T-helper 22 cell (primary cell): ENCODE measurements around the gene GRM8.

ENCODE experiments used
- DNase-seq: peaks from one replicate; pipeline ENCODE4 v3.0.0-alpha.2; 2020; ENCODE audit warnings: low read depth

Gene GRM8

GRCh38 chr7:126511046-126511445 lies 741.7 kb downstream of the GRM8 start:
- DNase-seq = no peak

- DNase-seq = no peak
Observed at GRCh38 chr7:126501617-126502016, 751.1 kb downstream of the GRM8 start.

- DNase-seq = no peak
Observed at GRCh38 chr7:126499481-126499880, 753.3 kb downstream of the GRM8 start.

- no peak for DNase-seq
Observed at GRCh38 chr7:126495733-126496132, 757.0 kb downstream of the GRM8 start.

- no peak for DNase-seq
Observed at GRCh38 chr7:126495001-126495400, 757.7 kb downstream of the GRM8 start.

- no peak for DNase-seq
Observed at GRCh38 chr7:126493801-126494200, 758.9 kb downstream of the GRM8 start.

- DNase-seq = no peak
Observed at GRCh38 chr7:126489874-126490273, 762.9 kb downstream of the GRM8 start.

- no peak for DNase-seq
Observed at GRCh38 chr7:126487728-126488442, 764.9 kb downstream of the GRM8 start.

GRCh38 chr7:126486806-126487205 lies 765.9 kb downstream of the GRM8 start:
- DNase-seq = no peak

- DNase-seq = no peak
Observed at GRCh38 chr7:126485791-126486190, 767.0 kb downstream of the GRM8 start.

- DNase-seq = no peak
Observed at GRCh38 chr7:126483972-126484371, 768.8 kb downstream of the GRM8 start.

GRCh38 chr7:126472825-126473224 lies 779.9 kb downstream of the GRM8 start:
- no peak for DNase-seq

- no peak for DNase-seq
Observed at GRCh38 chr7:126462405-126462804, 790.3 kb downstream of the GRM8 start.

- DNase-seq = no peak
Observed at GRCh38 chr7:126460664-126461063, 792.1 kb downstream of the GRM8 start.

GRCh38 chr7:126453104-126453503 lies 799.6 kb downstream of the GRM8 start:
- no peak for DNase-seq

- DNase-seq = no peak
Observed at GRCh38 chr7:126450269-126450671, 802.5 kb downstream of the GRM8 start.

- DNase-seq = no peak
Observed at GRCh38 chr7:126449611-126450268, 803.0 kb downstream of the GRM8 start.

- no peak for DNase-seq
Observed at GRCh38 chr7:126447984-126448383, 804.8 kb downstream of the GRM8 start.

GRCh38 chr7:126445991-126446390 lies 806.8 kb downstream of the GRM8 start:
- no peak for DNase-seq

- DNase-seq = no peak
Observed at GRCh38 chr7:126443951-126444350, 808.8 kb downstream of the GRM8 start.

- DNase-seq = no peak
Observed at GRCh38 chr7:126442908-126443307, 809.8 kb downstream of the GRM8 start.

- DNase-seq = no peak
Observed at GRCh38 chr7:126441745-126442144, 811.0 kb downstream of the GRM8 start.

GRCh38 chr7:126440542-126440941 lies 812.2 kb downstream of the GRM8 start:
- no peak for DNase-seq
